Activated CD8-positive, alpha-beta memory T cell treated with anti-CD3 and anti-CD28 coated beads for 4 hours (primary cell): ENCODE results near the gene CRYGN.
A peak's percentile ranks its signal among the peaks of the same experiment; 100 is the strongest.

Source experiments
- DNase-seq, 2 donors: peaks; one replicate each; pipeline ENCODE4 v3.0.0-alpha.2; 2020; ENCODE audit warnings: low read depth in 2 of 2

CRYGN gene

DNA sequence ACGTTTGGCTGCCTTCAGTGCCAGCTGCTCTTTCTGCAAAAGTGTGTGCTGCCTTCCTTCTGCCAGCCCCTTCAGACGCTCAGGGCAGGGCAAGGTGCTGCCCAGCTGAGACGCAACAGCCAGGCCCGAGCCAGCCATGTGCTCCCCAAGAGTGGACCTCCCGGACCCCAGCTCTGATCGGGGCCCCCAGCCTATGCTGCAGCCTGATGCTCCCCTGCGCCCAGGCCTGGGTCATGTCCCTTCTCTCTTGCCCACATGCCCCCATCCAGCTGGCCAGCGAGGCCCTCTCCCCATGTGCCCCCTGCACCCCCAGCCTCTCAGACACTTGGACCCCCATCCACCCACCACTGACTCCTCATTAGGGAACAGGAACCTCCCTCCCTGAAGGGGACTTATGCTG lies 47.9 kb downstream of the CRYGN start:
- no peak for DNase-seq

DNA sequence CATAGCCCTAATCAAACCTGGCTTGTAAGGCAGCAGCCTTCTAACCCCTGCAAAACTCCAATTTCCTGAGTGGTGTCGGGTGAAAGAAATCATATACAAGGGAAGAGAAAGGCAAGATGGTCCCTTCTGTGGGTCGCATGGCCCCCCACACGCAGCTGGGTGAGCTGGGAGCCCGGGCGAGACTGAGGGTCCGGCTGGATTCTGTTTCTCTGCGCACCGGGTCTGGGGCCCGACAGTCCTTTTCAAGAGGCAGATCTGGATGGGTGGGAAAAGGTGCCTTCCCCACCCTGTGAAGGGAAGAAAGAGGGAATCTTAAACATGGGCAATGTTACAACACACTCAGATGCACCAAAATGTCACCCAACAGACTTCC lies 48.6 kb downstream of the CRYGN start:
- no peak for DNase-seq

DNA sequence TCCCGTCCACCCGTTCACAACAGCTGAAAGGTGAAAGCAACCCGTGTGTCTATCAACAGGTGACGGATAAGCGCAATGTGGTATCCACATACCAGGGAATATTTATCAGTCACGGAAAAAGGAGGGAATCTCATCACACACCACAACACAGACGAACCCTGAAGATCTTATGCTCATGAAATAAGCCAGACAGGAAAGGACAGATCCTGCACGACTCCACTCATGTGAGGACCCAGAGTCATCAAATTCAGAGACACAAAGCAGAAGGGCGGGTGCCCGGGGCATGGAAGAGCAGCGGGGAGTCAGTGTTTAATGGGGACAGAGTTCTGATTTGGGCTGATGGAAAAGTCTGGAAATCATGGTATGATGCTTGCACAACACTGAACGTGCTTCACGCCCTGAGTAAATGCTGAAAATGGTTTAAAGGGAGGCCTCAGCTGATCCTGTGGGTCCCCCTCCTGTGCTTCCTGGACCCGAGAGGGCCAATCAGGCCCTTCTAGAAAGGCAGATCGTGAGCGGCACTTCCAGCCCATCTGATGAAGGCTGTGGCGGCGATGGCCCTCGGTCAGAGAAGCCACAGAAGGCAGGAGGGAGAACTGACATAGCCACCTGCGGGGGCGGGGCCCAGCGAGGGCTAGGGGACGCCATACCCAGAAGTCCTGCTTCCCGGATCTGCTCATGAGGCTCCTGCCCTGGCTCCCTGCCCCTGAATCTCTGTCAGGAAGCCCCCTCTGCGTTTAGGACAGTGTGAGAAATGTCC lies 49.2 kb downstream of the CRYGN start:
- no peak for DNase-seq

DNA sequence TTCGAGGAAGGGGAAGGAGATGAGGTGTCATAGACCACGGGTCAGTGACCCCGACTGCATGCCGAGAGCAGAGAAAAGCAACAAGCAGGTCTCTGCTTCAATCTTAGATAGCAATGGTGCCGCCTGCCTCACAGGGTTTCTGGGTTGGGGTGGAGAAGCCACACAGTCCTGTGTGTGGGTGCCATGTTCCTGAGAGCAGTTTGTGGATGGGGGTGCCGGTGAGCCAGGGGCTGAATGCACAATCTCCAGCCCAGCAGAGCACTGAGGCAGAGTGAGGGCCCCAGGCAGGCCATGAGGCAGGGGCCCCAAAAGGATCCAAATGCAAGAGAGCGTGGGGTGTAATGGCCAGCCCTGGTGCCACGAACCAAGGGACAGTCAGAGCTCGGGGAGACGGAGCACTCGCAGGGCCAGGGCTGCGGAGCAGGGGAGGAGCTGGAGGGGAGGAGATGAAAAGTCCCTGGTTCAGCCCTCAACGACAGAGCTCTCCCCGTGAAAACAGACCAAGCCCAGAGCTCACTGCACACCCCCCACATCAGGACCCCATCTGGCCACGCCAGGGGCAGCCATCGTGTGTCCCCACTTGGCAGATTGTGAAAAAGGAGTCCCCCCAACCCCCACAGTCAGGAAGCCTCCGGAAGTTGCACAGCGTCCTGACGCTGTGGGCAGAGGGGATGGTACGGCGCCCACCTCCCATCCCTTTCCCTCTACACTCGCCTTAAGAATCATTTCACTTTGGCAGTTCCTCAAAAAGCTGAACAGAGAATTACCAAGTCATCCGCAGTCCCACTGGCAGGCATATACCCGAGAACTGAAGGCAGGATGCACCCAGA lies 50.0 kb downstream of the CRYGN start:
- no peak for DNase-seq

DNA sequence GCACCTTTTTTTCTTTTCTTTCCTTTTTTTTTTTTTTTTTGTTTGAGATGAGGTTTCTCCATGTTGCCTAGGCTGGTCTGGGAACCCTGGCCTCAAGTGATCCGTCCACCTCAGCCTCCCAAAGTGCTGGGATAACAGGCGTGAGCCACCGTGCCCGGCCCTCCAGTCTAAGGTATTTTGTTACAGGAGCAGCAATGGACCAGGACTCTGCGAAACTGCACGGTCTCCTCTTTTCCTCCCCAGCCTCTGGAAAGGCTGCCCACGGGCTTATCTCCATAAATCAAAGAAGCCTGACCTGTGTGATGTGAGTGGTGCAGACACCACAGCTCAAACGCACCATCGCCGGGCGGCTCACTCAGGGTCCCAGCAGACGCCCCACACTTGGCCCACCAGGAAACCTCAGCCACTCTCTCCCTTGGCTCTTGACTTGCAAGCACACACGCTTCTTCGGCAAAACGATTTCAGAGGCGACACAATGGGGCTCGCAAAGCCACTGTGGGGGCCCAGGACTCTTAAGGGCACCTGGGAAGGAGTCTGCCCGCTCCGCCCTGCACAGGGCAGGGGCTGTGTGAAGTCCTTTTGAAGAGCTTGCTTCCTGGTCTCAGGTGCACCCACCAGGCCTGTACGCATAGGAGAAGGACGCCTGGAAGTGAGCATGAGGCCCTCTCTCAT lies 50.7 kb downstream of the CRYGN start:
- no peak for DNase-seq

DNA sequence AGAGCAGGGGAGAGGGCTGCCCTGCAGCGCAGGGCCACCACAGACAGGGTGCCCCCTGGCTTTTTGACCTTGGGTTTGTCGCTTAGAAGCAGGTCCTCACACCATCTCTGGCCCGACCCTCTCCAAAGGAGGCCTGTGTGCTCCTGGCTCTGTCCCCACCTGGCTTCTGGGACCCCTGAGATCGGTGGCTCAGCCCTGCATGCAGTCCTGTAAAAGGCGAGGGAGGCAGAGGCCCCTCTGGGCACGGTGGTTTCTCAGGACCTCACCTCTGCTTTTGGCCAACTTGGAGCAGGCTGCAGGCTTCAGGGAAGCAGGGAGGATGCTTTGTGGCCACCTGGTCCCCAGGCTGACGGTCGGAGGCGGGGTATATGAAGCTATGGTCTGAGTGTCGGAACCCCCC lies 51.5 kb downstream of the CRYGN start:
- no peak for DNase-seq

DNA sequence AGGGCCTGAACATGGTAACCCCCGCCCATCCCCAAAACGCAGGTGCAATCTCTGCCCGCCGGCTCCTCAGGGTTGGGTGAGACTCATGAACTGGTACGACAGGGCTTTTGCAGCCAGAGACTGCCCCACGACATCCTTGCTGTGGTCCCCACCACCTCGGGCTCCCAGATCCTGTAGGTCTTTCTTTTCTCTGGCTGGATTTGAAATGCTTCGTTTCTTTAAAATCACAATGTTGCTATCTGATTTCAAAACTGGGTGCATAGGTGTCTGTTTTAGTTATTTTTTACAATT lies 52.0 kb downstream of the CRYGN start:
- no peak for DNase-seq

DNA sequence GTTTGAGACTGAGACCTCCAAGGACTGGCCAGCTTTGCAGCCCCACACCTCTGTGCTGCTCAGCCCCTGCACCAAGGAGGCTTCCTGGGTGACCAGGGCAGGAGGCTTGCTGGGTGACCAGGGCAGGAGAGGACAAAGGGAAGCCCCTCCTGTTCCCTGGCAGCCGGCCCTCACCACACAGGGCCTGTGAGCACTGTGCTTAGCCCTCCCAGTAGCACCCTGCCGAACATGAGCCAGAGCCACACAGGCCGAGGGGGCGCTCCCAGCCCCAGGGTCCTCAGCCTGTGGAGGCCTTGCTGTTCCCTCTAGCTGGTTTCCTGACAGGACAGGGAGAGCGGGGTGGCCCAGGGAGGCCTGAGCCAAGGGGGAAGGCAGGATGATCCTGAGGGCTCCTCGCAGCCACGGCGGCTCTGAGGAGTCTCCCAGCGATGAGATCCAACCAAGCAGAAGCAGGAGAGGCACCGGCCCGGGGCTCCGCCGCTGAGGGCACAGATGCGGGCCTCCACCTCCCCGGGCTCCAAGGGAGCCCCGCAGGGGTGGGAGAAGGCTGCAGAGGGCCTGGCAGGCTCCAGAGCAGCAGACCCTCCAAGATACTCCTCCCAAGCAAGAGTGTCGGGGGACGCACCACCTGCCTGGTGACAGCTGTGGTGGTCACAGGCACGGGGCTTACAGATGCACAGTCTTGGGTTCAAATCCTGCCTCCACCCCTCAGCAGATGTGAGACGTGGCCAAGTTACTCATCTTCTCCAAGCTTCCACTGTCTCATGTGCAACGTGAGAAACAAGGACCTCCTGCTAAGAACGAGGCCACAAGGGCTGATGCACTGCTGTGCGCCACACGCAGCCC lies 52.6 kb downstream of the CRYGN start:
- no peak for DNase-seq

DNA sequence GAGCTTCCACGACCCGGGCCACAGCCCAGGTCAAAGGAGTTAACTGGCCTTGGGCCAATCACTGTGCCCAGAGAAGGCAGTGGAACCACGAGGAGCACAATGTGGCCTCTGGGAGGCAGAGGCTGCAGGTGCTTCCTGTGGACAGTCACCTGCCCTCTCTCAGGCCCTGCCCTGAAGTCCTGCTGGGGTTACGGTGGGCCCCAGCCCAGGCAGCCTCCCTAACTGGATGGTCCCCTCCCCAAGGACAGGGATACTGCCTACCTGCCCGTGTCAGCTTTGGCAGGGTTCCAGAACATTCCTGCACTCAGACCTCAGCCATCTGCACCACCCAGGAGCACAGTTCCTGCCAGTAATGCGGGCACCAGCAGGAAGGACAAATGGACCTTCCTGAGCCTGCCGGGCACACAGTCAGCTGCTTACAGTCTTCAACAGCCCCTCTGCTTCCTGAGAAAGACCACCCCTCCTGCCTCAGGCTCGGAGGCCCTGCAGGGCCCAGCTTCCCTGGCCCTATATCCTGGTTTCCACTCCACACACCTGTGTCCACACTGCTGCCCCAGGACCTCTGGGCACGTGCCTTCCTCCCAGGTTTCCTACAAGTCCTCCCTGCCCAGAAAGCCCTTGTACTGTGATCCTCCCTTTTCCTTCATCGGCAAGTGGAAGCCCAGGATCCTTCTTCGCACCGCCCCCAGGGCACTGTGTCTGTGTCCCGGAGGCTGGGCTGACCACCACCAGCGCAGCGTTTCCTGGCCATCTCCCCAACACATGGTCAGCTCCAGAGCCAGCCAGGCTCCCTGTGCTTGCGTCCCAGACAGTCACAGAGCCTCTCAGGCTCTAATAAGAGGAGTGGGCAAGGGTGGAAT lies 53.4 kb downstream of the CRYGN start:
- DNase-seq = no peak

DNA sequence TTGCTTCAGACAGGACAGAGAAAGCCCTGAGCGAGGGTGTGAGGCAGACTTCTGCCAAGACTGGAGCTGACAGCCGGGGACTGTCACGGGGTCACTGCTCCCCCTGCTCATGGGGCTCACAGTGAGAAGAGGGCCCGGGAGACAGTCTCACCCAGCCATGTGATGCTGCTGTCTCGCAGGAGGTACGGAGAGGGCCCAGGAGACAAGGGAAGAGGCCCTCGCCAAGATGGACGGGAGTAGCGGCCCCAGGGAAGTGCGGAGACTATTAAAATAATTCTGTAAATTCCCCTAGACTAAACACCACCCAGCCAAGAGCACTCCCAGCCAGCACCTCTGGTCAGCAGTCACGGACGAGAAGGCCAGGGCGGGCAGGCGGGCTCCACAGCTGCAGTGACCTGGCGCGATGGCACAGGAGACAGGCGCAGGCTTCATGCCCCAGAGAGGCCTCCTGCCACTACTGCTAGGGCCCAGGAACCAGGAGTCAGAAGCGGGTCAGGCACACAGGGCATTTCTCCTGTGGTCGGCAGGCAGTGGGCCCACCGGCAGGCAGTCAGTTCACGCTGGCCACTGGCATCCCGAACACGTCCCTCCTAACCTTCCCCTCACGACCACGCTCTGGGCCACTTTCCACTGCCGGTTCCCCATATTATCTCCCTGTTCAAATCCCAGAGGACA lies 54.2 kb downstream of the CRYGN start:
- DNase-seq = no peak

DNA sequence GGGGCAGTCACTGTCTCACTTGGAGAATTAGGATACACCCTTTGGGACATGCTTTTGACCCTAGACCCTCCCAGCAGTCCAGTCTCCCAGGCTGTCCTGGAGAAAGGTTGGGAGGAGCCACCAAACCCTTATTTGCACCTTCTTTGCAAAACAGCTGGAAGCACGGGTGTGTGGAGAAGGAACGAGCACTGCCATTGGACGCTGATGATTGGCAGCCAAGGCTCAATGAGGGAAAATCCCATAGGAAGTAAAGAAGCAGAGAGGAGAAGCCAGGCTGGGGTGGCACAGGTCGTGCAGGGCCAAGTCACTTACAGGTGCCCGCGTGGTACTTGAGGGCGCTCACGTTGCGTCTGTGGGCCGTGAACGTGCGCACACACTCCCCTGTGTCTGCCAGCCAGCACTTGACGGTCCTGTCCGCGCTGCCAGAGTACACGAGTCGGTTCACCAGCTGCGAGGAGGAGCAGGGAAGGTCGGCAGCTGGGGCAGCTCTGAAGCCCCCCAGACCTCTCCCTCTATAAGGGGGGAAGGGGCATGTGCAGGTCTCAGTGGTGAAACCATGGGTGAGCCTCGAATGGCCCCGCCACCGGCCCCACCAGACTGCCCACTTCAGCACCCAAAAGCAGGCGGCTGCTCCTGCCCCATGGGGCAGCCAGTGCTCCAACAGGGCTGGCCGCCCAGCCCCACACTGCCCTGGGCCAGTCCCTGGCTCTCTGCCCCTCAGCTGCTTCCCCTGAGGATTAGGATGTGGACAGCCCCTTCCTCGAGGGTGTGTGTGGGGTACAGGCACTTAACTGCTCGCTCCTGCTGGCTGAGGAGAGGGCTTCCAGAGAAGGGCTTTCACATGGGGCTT lies 54.9 kb downstream of the CRYGN start:
- no peak for DNase-seq

DNA sequence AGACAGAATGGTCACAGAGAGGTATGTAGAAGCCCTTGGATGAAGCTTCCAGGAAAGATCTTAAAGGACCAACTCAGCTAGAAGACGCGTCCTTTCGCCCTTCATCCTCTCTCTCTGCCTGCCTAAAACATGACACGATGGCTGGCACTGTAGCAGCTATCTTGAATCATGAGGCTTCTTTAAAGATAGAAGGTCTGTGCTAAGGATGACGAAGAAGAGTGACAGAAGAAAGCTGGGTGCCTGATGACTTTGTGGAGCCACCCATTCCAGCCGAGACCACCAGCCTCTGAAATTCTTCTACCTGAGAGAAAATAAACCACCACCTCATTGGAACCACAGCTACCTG lies 55.6 kb downstream of the CRYGN start:
- no peak for DNase-seq

DNA sequence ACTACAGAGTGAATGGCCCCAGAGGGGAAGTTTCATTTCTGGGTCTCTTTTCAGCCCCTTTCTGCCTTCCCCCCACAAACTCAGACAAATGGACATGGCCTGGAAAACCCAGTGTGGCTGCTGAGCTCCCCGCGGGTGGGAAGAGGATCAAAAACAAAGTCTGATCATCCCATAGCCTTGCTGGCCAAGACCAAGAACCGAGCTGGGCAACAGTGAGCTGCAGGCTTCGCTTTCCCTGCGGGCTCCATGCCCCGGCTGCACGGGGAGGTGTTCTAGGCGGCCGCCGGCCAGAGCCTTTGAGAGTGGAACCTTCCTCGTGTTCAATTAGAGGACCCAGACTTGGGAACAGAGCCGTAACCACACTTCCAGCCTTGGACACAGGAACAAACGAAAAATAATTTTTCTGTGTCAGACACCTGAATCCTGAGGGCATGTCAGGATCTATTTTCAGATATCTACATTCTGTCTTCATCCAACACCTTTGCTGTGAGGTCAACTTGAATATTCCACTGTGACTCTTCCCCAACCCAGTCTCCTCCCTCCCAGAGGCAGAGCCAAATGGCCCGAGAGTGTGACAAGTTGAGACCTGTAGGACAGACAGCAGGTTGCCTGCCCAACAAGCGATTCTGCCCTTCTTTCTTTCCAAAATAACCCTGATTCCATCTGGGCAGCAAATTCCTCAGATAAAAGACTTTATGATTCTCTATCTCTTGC lies 56.1 kb downstream of the CRYGN start:
- DNase-seq = no peak

DNA sequence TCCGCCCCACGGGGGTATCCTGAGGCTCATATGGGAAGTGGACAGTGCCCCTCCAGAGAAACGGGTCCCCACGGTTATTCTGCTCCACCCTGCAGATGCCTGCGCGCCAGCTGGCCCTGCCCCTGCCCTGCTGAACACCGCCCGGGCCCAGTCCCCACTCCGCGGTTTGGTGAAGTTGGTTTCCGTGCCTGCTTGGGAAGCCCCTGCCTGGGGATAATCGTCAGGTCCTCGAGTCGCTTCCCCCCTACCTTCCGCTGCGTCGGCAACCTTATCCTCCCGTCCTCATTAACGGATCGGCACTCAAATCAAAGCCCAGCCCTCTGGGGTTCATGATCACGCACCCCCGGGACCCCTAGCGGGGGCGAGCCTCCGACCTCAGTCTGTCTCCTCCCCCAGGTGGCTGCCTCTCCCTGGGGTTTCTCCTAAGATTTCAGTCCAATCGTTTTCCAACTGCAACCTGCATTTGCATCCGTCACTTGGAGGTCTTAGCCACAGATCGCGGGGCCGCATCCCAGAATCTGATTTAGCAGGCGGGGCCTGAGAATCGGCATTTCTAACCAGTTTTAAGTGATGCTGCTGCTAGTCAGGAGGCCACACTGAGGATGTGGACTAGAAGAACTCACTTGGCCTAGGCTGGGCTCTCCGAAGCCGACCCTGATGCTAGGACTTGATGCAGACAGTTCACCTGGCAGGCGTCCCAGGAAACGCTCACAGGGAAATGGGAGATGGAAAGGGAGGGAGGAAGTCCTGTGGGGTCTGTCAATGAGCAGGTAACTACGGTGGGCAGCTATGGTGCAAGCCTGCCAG lies 57.7 kb downstream of the CRYGN start:
- no peak for DNase-seq

DNA sequence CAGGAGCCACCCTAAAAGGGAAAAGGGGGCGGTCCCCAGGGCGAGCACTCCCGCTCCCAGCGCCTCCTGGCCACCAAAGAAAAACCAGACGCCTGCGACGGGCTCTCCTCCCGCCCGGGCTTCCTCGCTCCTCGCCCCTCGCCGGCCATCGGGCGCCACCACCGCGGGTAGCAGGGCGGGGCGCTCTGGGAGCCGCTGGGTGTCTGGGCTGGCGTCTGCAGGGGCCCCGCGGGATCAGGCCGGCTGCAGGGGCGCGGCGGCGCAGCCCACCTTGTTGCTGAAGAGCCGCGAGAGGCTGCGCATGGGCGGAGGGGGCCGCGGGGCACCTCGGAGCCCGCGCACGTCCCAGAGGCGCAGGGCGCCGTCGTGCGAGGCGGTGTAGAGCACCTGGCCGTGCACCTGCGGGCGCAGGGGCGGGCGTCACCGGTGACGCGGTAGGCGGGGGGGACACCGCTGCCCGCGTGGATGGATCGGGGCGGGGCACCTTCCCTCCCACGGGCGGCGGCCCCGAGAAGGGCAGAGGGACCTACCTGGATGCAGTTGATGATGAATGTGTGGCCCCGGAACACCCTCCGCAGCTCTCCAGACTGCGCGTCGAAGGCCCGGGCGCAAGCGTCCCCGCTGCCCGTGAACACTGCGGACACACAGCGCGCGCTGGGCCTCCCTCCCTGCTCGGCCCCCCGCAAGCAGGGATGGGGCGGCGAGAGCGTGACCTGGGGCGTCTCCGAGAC lies 58.4 kb downstream of the CRYGN start:
- peak in 1 of 2 donors; percentile 12 for DNase-seq

DNA sequence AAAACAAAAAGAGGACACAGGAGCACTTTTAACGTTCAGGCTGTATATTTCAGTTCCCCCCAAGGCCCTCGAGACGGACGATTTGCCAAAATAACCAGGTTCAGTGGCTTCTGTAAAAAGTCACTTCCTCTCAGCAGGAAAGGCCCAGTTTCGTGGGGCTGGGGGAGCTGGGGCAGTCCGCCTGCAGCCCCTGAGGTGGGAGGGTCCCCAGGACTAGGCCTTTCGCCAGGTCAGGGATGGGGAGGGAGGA lies 58.9 kb downstream of the CRYGN start:
- no peak for DNase-seq

DNA sequence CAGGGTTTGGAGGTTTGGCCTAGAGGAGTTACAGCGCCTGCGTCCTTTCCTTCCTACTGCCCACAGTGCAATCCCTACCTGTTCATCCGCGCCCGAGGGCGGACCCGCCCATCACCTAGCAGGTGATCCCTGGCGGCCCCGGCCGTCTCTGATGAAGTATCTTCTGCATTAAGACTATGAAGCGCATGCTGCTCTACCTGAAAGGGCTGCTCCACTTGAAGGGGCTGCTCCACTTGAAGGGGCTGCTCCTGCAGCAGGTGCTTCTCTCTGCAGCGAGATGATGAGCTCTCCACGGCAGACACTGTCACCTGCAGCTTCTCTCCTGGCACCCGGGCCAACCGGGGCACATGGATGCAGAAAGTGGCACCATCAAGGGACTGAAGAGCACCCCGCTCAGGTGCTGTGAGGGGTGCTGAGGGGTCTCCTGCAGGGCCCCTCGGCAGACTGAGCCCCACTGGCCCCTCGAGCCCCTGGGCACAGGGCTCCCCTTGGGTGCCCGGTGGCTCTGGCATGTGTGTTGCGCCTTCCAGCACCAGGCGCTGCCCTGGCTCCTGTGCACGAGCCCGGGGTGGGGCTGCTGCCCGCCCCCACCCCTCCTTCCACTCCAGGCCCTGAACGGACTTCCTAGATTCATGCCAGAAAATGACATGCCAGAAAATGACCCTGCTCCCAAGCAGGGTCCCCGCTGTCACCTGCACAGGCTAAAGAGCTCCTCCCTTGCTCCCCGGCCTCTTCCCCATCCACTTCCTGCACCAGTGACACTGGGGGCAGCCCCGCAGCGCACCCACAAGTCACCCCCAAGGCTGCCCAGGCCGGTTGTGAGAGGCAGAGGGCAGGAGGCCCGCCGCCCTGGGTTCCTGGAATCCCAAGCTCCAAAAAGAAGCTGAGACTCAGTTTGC lies 59.5 kb downstream of the CRYGN start:
- DNase-seq = no peak
